Neuron (in vitro differentiated cells): Measurements from ENCODE around the gene ST14.

Experiments
- H2AFZ ChIP-seq: one replicate; pipeline ENCODE4 v1.6.1; 2013; ENCODE audit warnings: low read depth, mild to moderate bottlenecking, inconsistent platforms, low read length, moderate library complexity
- H3K27me3 ChIP-seq: one replicate; pipeline ENCODE4 v1.6.1; 2013; ENCODE audit warnings: low read length; ENCODE audit not compliant: insufficient read depth
- H3K36me3 ChIP-seq: one replicate; pipeline ENCODE4 v1.6.1; 2013; ENCODE audit warnings: low read length; ENCODE audit not compliant: insufficient read depth
- H3K4me1 ChIP-seq: one replicate; pipeline ENCODE4 v1.6.1; 2013; ENCODE audit warnings: low read length; ENCODE audit not compliant: insufficient read depth
- H3K4me3 ChIP-seq: 2 replicates; pipeline ENCODE4 v1.5.1; 2013; ENCODE audit warnings: mild to moderate bottlenecking, low read length, moderate library complexity
- H3K9me3 ChIP-seq: one replicate; pipeline ENCODE4 v1.6.1; 2013; ENCODE audit warnings: low read length

Gene ST14

DNA sequence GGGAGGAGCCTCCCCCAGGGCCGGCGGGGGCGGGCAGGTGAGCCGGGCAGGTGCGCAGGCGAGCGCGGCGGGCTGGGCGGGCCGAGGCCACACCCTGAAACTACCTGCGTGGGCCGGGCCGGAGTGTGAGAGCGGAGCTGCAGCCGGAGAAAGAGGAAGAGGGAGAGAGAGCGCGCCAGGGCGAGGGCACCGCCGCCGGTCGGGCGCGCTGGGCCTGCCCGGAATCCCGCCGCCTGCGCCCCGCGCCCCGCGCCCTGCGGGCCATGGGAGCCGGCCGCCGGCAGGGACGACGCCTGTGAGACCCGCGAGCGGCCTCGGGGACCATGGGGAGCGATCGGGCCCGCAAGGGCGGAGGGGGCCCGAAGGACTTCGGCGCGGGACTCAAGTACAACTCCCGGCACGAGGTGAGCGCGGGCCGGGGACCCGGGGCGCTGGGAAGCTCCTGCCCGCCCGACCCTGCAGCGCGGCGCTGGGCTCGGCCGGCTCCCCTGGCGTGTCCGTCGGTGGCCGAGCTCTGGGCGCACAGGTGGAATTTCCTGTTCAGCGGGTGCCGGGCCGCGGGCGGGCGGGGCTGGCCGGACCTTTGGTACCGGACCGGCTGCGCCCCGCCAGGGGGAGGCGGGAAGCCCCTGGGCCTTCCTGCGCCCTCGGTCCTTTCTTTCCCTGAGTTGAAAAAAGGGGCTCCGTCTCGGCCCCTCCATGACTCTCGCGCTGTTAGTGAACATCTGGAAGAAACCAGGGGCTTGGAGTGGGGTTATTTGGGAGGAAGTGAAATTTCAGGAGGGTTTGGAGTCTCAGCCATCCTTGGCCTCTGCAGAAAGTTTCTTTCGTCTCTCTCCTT, at the start of gene ST14:
TSS of gene ST14 (plus strand) at position 126 of the 841 bp plus-strand sequence. CDS start at position 324, 198 bp downstream.
- Histone ChIP-seq H3K36me3 (no peaks in the 10 kb centered on the region), H3K4me1 (no peaks in the 10 kb centered on the region), H3K4me3 (no peak within 1 kb of the TSS), H2AFZ (no peak within 1 kb of the TSS), H3K27me3 (peaks cover 62% of the 10 kb centered on the region), H3K9me3 (peaks cover 6% of the 10 kb centered on the region)

DNA sequence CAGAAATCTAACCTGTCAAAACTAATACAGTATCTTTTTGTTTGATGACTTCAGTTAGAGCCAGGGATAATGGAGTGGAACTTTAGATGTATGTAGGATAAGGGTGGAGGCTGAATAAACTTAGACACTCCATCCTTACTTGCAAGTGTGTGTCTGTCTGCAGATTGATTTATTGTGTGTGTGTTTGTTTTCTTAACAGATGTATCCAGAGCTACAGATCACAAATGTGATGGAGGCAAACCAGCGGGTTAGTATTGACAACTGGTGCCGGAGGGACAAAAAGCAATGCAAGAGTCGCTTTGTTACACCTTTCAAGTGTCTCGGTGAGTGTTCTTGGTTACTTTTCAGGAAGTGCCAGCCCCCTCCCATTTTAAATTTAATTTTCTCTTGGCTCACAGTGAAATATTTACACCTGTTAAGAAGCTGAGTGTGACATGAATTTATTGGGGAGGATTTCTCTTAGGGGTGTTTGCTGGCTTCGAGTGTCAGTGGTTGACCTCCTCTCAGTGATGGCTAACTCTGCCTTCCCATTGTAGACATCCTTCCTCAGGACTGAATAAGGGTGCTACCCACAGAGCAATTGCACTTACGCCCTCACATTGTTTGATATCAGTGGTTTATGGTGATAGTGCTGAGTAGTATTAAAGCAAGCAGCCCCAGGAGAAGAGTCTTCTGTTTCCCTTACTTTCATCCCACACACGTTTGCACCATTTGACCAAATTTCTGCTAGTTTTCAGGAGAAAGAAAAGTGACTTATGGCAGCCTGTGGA, 49.1 kb upstream of the ST14 start:
- H2AFZ ChIP-seq, result no peak overlapping the region
- H3K4me3 ChIP-seq, result no peak overlapping the region
- H3K4me1 ChIP-seq, result no peaks in the 10 kb centered on the region
- H3K36me3 ChIP-seq, result peaks cover 57% of the 10 kb centered on the region
- H3K9me3 ChIP-seq, result no peaks in the 10 kb centered on the region
- H3K27me3 ChIP-seq, result no peaks in the 10 kb centered on the region

DNA sequence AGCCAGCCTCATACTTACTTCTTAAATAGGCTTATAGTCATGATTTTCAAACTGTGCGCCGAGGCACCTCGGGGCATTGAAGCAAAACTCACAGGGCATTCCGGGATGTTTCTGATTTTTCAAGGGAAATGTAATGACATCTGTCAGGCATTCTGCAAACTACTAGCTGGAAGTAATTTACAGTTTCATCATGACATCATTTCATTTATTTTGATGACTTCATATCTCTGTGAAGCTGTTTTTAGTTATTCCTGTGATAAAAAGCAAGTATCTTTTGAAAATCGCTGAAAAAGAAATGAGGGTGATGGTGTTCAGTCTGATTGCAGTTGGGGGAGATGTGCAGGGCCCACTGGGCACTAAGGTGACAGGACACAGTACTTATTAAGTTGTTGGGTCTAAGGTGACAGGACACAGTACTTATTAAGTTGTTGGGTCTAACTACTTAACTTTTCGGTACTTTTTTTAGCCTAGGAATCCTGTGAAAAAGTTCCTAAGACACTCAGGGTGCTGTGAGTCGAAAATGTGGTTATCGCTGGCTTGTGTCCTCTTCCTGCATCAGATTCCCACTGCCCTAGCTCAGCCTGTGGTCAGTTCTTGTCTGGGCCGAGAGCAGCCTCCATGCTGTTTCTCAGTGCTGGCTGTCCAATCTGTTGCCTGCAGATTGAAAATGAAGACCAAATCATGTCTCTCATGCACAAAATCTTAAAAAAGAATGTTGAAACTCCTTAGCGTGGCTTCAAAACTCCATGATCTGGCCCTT, 47.3 kb upstream of the ST14 start:
- H3K9me3 ChIP-seq, result no peaks in the 10 kb centered on the region
- no peaks in the 10 kb centered on the region for H3K27me3 ChIP-seq
- no peak overlapping the region for H2AFZ ChIP-seq
- peaks cover 61% of the 10 kb centered on the region for H3K36me3 ChIP-seq
- no peaks in the 10 kb centered on the region for H3K4me1 ChIP-seq
- H3K4me3 ChIP-seq, result no peak overlapping the region

DNA sequence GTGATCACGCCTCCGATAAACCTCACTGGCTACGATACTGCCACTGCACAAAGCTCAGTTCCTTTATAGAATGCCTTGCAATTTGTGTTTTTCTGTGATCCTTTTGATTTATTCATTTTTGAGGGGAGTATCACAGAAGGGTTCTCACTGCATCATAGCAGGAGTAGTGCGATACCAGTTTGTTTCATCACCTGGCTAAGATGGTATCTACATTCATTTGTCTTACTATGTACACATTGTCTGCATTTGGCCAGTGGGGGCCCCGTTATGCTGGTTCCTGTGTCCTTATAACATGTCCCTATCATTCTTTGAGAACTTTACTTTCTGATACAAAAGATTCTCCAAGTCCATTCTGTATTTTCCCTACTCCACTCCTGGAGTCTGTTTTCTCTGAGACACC, 45.3 kb upstream of the ST14 start:
- Histone ChIP-seq H3K36me3 (peaks cover 61% of the 10 kb centered on the region), H3K4me3 (no peak overlapping the region), H3K4me1 (no peaks in the 10 kb centered on the region), H3K27me3 (no peaks in the 10 kb centered on the region), H3K9me3 (no peaks in the 10 kb centered on the region), H2AFZ (no peak overlapping the region)

DNA sequence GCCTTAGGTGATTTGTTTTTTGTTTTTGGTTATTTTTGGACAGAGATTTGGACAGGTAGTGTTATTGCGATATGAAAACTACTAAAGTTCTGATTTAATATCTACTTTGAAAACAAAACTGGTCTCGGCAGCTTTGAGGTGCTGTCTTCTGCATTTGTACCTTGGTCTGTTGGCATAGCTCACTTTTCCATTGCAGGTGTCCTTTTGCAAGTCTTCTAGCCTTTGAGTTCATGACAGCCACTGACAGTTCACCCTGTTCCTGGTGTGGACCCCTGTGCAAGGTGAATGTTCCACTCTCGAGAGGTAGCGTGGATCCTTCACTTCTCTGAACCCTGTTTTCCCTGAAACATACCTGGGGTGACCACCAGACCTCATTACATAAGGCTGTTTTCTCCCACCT, 44.9 kb upstream of the ST14 start:
- H3K4me1 ChIP-seq, result no peaks in the 10 kb centered on the region
- H3K27me3 ChIP-seq, result no peaks in the 10 kb centered on the region
- no peak overlapping the region for H3K4me3 ChIP-seq
- H2AFZ ChIP-seq, result no peak overlapping the region
- H3K9me3 ChIP-seq, result no peaks in the 10 kb centered on the region
- peaks cover 56% of the 10 kb centered on the region for H3K36me3 ChIP-seq

DNA sequence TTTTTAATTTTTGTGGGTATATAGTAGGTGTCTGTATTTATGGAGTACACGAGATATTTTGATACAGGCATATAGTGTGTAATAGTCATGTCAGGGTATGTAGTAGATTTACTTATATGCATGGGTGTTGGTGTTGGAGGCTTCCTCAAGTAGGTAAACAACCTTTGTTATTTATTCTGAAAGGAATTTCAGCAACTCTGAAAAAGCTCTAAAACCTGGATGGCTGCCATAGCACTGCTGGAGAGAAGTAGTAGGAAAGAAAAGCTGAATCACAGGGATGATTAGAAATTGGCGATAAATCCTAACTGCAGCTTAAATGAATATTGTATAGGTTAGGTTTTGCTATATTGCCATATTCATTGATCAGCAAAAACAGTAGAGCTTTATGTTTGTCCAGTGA, 44.4 kb upstream of the ST14 start:
- no peak overlapping the region for H3K4me3 ChIP-seq
- no peaks in the 10 kb centered on the region for H3K27me3 ChIP-seq
- no peak overlapping the region for H2AFZ ChIP-seq
- H3K9me3 ChIP-seq, result no peaks in the 10 kb centered on the region
- H3K36me3 ChIP-seq, result peaks cover 52% of the 10 kb centered on the region
- no peaks in the 10 kb centered on the region for H3K4me1 ChIP-seq

DNA sequence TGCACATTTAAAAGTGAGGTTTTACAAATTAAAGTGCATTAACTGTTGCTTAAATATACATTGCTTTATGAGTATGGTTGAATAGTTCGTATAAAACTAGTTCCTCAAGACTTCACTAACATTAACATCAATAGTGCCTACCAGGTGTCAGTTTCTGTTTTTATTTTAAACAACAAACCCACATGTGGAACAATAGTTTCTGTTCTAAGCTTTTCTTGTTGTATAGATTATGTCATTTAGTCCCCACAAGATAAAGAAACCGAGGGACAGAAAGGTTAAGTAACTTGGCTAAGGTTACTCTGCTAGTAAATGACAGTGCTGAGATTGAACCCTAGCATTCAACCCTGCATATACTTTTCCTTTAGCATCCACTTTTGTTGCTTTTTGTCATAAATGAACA, 41.4 kb upstream of the ST14 start:
- Histone ChIP-seq H3K36me3 (peaks cover 45% of the 10 kb centered on the region), H3K9me3 (no peaks in the 10 kb centered on the region), H2AFZ (no peak overlapping the region), H3K27me3 (no peaks in the 10 kb centered on the region), H3K4me1 (no peaks in the 10 kb centered on the region), H3K4me3 (no peak overlapping the region)

DNA sequence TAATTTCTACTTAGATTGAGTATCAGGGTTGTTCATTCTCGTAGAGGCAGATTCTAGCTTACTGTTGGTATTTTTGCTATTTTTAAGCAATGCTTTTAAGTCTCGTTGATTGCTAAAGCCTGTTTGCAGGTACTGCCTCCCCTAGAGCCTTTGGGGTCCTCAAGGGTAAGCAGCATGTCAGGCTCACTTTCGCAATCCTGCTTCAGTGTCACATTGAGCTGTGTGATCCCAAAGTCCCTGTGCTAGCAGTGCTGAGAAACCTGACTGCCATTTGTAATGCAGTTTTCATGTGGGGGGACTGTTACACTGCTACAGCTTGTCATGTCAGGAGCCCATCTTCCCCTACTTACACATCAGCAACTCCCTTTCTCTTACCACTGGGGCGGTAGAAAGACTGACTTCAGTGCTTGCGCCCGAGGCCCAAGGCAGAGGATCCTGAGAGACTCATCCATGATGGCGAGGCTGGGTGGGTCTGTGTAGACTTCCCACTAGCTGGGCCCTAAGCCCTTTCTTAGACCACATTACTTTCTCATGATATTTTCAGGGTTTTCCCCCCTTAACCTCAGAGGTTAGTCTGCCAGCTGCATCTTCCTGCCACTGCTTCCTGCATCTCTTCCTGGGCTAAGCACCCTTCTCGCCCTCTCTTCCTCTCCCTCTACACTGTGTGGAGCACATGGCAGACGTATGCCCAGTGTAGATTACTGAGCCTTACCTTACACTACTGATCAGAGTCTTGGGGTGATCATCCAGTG, 40.8 kb upstream of the ST14 start:
- no peaks in the 10 kb centered on the region for H3K4me1 ChIP-seq
- no peaks in the 10 kb centered on the region for H3K27me3 ChIP-seq
- H3K4me3 ChIP-seq, result no peak overlapping the region
- no peak overlapping the region for H2AFZ ChIP-seq
- peaks cover 47% of the 10 kb centered on the region for H3K36me3 ChIP-seq
- no peaks in the 10 kb centered on the region for H3K9me3 ChIP-seq

DNA sequence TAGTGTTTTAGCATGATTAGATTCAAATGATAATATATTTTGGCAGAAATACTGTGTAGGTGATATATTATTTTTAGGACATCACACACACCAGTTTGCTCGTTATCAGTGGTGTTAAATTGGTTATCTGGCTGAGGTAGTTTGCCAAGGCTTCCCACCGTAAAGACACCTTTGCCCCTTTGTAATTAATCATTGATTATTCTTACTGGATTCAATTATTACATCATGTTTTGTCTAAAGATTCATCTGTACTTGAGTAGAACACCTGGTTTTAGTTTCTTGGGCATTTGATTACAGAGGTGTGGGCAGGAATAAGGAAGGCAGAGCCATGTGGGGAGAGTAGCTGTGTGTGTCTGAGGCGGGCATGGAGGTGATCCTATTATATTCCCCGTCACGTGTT, 39.5 kb upstream of the ST14 start:
- Histone ChIP-seq H3K4me3 (no peak overlapping the region), H3K9me3 (no peaks in the 10 kb centered on the region), H3K36me3 (peaks cover 49% of the 10 kb centered on the region)

DNA sequence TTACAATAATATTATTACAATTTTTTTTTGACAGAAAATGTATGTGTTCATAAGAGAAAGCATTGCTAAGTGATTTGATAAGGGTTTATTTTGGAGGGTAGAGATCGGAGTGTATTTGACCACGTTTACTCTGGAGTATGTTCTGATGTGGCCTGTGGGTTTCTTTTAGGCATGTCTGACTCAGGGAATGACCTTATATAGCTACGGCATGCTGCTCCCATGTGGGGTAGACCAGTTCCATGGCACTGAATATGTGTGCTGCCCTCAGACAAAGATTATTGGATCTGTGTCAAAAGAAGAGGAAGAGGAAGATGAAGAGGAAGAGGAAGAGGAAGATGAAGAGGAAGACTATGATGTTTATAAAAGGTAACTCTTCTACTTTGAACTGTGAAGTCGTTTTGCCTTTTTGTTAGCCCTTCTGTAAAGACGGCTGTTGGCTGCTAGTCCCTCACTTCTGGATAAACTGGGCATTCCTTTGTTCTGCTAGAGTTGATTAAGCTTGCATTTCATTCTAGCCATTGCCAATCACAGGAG, 38.1 kb upstream of the ST14 start:
- Histone ChIP-seq H3K9me3 (no peaks in the 10 kb centered on the region), H3K4me1 (no peaks in the 10 kb centered on the region), H3K36me3 (peaks cover 58% of the 10 kb centered on the region), H3K4me3 (no peak overlapping the region), H3K27me3 (no peaks in the 10 kb centered on the region), H2AFZ (no peak overlapping the region)

More for the DNA sequence above, 39.5 kb upstream of the ST14 start:
- no peaks in the 10 kb centered on the region for H3K4me1 ChIP-seq
- H3K27me3 ChIP-seq, result no peaks in the 10 kb centered on the region
- no peak overlapping the region for H2AFZ ChIP-seq

DNA sequence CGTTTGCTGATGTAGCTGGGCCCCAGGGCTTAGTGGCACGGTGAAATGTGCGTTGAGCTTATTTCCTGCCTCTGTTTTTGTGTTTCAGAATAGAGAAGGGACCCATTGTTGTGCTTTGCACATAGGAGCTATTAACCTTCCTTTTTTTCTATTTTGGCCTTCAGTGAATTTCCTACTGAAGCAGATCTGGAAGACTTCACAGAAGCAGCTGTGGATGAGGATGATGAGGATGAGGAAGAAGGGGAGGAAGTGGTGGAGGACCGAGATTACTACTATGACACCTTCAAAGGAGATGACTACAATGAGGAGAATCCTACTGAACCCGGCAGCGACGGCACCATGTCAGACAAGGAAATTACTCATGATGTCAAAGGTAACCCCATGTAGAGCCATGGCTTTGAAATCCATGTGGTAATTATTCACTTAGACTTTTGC, 37.4 kb upstream of the ST14 start:
- H3K4me3 ChIP-seq, result no peak overlapping the region
- H3K36me3 ChIP-seq, result peaks cover 62% of the 10 kb centered on the region
- H3K27me3 ChIP-seq, result no peaks in the 10 kb centered on the region
- no peak overlapping the region for H2AFZ ChIP-seq
- H3K9me3 ChIP-seq, result no peaks in the 10 kb centered on the region
- H3K4me1 ChIP-seq, result no peaks in the 10 kb centered on the region

DNA sequence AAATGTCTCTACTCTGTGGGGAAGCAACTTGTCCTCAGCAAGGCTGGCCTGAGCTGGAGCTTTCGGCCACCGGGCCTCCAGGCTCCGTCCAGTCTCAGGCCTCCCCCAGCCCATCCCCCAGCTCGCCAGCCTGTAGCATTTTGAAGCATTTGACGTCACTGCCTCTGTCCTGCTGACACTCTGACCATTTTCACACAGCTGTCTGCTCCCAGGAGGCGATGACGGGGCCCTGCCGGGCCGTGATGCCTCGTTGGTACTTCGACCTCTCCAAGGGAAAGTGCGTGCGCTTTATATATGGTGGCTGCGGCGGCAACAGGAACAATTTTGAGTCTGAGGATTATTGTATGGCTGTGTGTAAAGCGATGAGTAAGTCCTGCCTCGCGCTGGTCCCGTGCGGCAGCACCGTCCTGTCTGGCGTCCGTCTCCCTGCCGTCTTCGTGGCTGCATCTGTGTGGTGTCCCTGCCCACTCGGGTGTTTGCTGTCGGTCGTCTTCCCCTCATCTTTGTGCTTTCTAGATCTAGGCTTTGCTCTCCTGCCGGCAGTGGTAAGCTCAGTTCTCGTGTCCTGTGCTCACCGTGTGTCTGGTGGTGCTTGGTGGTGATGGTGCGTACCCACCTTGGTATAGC, 36.1 kb upstream of the ST14 start:
- Histone ChIP-seq H3K4me1 (no peaks in the 10 kb centered on the region), H3K9me3 (no peaks in the 10 kb centered on the region), H3K27me3 (no peaks in the 10 kb centered on the region), H2AFZ (no peak overlapping the region), H3K36me3 (peaks cover 75% of the 10 kb centered on the region), H3K4me3 (no peak overlapping the region)
